Upper lobe of left lung (tissue), 4 donors: ENCODE results near the gene TMEM273.

Experiments
- POLR2A ChIP-seq, 4 donors: fragments of 450-650 bp; IDR thresholded peaks; one replicate each; pipeline ENCODE4 v1.5.1; 2016 to 2017; ENCODE audit warnings: antibody characterized with exemption in 4 of 4, mild to moderate bottlenecking in 2 of 4
- TF ChIP-seq, protein P1 (sequence below), 6 experiments: fragments of 450-650 bp in 4 of 6; fragments of 200-600 bp in 2 of 6; sonication (generic) in 2 of 6; IDR thresholded peaks; one replicate each; pipeline ENCODE4 v1.5.1; 2016 to 2019; ENCODE audit warnings: antibody characterized with exemption in 6 of 6

GRCh38 chr10:49205206-49205605 lies 17.0 kb upstream of the TMEM273 start:
- TF ChIP-seq POLR2A (IDR thresholded peaks at IDR 0.05), result no peak
- TF ChIP-seq, protein P1, sequence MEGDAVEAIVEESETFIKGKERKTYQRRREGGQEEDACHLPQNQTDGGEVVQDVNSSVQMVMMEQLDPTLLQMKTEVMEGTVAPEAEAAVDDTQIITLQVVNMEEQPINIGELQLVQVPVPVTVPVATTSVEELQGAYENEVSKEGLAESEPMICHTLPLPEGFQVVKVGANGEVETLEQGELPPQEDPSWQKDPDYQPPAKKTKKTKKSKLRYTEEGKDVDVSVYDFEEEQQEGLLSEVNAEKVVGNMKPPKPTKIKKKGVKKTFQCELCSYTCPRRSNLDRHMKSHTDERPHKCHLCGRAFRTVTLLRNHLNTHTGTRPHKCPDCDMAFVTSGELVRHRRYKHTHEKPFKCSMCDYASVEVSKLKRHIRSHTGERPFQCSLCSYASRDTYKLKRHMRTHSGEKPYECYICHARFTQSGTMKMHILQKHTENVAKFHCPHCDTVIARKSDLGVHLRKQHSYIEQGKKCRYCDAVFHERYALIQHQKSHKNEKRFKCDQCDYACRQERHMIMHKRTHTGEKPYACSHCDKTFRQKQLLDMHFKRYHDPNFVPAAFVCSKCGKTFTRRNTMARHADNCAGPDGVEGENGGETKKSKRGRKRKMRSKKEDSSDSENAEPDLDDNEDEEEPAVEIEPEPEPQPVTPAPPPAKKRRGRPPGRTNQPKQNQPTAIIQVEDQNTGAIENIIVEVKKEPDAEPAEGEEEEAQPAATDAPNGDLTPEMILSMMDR (IDR thresholded peaks at IDR 0.05), result no peak
